ENCODE results near the gene LRRC3.
"Not testable (repeated sequence)": the region's sequence is repeated elsewhere in the genome, so short reads cannot be mapped to it uniquely, and the experiment has no call there.

The LRRC3 gene

GRCh38 chr21:44454747-44455523 is at the start of gene LRRC3:
Gene LRRC3, plus strand, starts transcription at chr21:44455510. Its CDS starts 1,135 bp downstream, at chr21:44456645.
- DNase-seq: peak; percentile 92

- DNase-seq: no peak
These were observed 49.1 kb upstream of the LRRC3 start for GRCh38 chr21:44405948-44406872.

- no peak for DNase-seq
These were observed 48.4 kb upstream of the LRRC3 start for GRCh38 chr21:44406953-44407352.

GRCh38 chr21:44407493-44407892 is 47.8 kb upstream of the LRRC3 start:
- DNase-seq: peak; percentile 12

GRCh38 chr21:44408226-44408625 is 47.1 kb upstream of the LRRC3 start:
- no peak for DNase-seq

- DNase-seq: no peak
These were observed 41.6 kb upstream of the LRRC3 start for GRCh38 chr21:44413566-44414290.

- DNase-seq: no peak
These were observed 40.8 kb upstream of the LRRC3 start for GRCh38 chr21:44414291-44415072.

- DNase-seq: no peak
These were observed 40.0 kb upstream of the LRRC3 start for GRCh38 chr21:44415073-44416025.

GRCh38 chr21:44416193-44416592 is 39.1 kb upstream of the LRRC3 start:
- no peak for DNase-seq

GRCh38 chr21:44417621-44418107 is 37.6 kb upstream of the LRRC3 start:
- not testable (repeated sequence) for DNase-seq

GRCh38 chr21:44418108-44418875 is 37.0 kb upstream of the LRRC3 start:
- DNase-seq: no peak

- no peak for DNase-seq
These were observed 36.5 kb upstream of the LRRC3 start for GRCh38 chr21:44418876-44419230.

- no peak for DNase-seq
These were observed 35.6 kb upstream of the LRRC3 start for GRCh38 chr21:44419679-44420078.

- DNase-seq: no peak
These were observed 34.7 kb upstream of the LRRC3 start for GRCh38 chr21:44420416-44421205.

- no peak for DNase-seq
These were observed 33.1 kb upstream of the LRRC3 start for GRCh38 chr21:44421901-44422840.

- no peak for DNase-seq
These were observed 31.9 kb upstream of the LRRC3 start for GRCh38 chr21:44423312-44423821.

- no peak for DNase-seq
These were observed 31.2 kb upstream of the LRRC3 start for GRCh38 chr21:44423941-44424607.
